ENCODE measurements around the gene POR. TPM values are rescaled to one million over a fixed set of nuclear protein-coding genes. Genes with fewer than 3 reads are reported as not detected.

The POR gene
- total RNA-seq, 1 experiment from 2014 or later = 151 TPM

GRCh38 chr7:75914655-75915415 is at the start of gene POR (continued):
- peak; percentile 41 for TF ChIP-seq USF1 (CRISPR knock-in tag; IDR thresholded peaks at IDR 0.05)
- TF ChIP-seq NFE2L1 (CRISPR knock-in tag; IDR thresholded peaks at IDR 0.05) = peak; percentile 68; the same call in 1 of the 2 replicates
- TF ChIP-seq, protein P1, sequence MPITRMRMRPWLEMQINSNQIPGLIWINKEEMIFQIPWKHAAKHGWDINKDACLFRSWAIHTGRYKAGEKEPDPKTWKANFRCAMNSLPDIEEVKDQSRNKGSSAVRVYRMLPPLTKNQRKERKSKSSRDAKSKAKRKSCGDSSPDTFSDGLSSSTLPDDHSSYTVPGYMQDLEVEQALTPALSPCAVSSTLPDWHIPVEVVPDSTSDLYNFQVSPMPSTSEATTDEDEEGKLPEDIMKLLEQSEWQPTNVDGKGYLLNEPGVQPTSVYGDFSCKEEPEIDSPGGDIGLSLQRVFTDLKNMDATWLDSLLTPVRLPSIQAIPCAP (CRISPR knock-in tag; IDR thresholded peaks at IDR 0.05) = no peak
- TF ChIP-seq E2F4 (CRISPR knock-in tag; IDR thresholded peaks at IDR 0.05; ENCODE audit: borderline replicate concordance, low read depth) = 0 out of 2 replicates have a peak, but pooled peaks have one; percentile 32
- no peak for TF ChIP-seq RELA (CRISPR knock-in tag; IDR thresholded peaks at IDR 0.05; ENCODE audit: borderline replicate concordance)
- TF ChIP-seq, protein P2, sequence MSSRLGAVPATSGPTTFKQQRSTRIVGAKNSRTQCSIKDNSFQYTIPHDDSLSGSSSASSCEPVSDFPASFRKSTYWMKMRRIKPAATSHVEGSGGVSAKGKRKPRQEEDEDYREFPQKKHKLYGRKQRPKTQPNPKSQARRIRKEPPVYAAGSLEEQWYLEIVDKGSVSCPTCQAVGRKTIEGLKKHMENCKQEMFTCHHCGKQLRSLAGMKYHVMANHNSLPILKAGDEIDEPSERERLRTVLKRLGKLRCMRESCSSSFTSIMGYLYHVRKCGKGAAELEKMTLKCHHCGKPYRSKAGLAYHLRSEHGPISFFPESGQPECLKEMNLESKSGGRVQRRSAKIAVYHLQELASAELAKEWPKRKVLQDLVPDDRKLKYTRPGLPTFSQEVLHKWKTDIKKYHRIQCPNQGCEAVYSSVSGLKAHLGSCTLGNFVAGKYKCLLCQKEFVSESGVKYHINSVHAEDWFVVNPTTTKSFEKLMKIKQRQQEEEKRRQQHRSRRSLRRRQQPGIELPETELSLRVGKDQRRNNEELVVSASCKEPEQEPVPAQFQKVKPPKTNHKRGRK (CRISPR knock-in tag; IDR thresholded peaks at IDR 0.05; ENCODE audit: borderline replicate concordance) = peak; percentile 52; the same call in 1 of the 2 replicates
- TF ChIP-seq, protein P3, sequence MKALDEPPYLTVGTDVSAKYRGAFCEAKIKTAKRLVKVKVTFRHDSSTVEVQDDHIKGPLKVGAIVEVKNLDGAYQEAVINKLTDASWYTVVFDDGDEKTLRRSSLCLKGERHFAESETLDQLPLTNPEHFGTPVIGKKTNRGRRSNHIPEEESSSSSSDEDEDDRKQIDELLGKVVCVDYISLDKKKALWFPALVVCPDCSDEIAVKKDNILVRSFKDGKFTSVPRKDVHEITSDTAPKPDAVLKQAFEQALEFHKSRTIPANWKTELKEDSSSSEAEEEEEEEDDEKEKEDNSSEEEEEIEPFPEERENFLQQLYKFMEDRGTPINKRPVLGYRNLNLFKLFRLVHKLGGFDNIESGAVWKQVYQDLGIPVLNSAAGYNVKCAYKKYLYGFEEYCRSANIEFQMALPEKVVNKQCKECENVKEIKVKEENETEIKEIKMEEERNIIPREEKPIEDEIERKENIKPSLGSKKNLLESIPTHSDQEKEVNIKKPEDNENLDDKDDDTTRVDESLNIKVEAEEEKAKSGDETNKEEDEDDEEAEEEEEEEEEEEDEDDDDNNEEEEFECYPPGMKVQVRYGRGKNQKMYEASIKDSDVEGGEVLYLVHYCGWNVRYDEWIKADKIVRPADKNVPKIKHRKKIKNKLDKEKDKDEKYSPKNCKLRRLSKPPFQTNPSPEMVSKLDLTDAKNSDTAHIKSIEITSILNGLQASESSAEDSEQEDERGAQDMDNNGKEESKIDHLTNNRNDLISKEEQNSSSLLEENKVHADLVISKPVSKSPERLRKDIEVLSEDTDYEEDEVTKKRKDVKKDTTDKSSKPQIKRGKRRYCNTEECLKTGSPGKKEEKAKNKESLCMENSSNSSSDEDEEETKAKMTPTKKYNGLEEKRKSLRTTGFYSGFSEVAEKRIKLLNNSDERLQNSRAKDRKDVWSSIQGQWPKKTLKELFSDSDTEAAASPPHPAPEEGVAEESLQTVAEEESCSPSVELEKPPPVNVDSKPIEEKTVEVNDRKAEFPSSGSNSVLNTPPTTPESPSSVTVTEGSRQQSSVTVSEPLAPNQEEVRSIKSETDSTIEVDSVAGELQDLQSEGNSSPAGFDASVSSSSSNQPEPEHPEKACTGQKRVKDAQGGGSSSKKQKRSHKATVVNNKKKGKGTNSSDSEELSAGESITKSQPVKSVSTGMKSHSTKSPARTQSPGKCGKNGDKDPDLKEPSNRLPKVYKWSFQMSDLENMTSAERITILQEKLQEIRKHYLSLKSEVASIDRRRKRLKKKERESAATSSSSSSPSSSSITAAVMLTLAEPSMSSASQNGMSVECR (CRISPR knock-in tag; IDR thresholded peaks at IDR 0.05; ENCODE audit: borderline replicate concordance) = peak; percentile 80
- 0 out of 2 replicates have a peak, but pooled peaks have one; percentile 36 for TF ChIP-seq KAT7 (CRISPR knock-in tag; IDR thresholded peaks at IDR 0.05; ENCODE audit: borderline replicate concordance)
- peak; percentile 89; the same call in 1 of the 2 replicates for TF ChIP-seq ZNF416 (CRISPR knock-in tag; IDR thresholded peaks at IDR 0.05)
- TF ChIP-seq NR2C2 (CRISPR knock-in tag; IDR thresholded peaks at IDR 0.05) = no peak
- TF ChIP-seq ESRRA (CRISPR knock-in tag; IDR thresholded peaks at IDR 0.05; ENCODE audit: borderline replicate concordance) = peak; percentile 18; the same call in 1 of the 2 replicates
- TF ChIP-seq ZBTB43 (CRISPR knock-in tag; IDR thresholded peaks at IDR 0.05) = peak; percentile 92
- TF ChIP-seq, protein P4, sequence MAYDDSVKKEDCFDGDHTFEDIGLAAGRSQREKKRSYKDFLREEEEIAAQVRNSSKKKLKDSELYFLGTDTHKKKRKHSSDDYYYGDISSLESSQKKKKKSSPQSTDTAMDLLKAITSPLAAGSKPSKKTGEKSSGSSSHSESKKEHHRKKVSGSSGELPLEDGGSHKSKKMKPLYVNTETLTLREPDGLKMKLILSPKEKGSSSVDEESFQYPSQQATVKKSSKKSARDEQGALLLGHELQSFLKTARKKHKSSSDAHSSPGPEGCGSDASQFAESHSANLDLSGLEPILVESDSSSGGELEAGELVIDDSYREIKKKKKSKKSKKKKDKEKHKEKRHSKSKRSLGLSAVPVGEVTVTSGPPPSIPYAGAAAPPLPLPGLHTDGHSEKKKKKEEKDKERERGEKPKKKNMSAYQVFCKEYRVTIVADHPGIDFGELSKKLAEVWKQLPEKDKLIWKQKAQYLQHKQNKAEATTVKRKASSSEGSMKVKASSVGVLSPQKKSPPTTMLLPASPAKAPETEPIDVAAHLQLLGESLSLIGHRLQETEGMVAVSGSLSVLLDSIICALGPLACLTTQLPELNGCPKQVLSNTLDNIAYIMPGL (CRISPR knock-in tag; IDR thresholded peaks at IDR 0.05) = peak; percentile 80; the same call in 1 of the 2 replicates
- TF ChIP-seq FOXK1 (CRISPR knock-in tag; IDR thresholded peaks at IDR 0.05) = peak; percentile 61; the same call in 1 of the 2 replicates
- TF ChIP-seq ZNF232 (CRISPR knock-in tag; IDR thresholded peaks at IDR 0.05) = peak; percentile 26; the same call in 1 of the 2 replicates
- peak; percentile 86 for TF ChIP-seq CREM (CRISPR knock-in tag; IDR thresholded peaks at IDR 0.05)
- no peak; the same call in 1 of the 2 replicates for TF ChIP-seq JUN (CRISPR knock-in tag; IDR thresholded peaks at IDR 0.05)

All from WTC11 (cell line).